Calu3 (cell line): ENCODE results near the gene FANCL. TPM values are rescaled to one million over a fixed set of nuclear protein-coding genes. Genes with fewer than 3 reads are reported as not detected.

Experiments
- BruUV-seq: library from RNA; stranded (reverse); fragments of 400-500 nt; replicated peaks from 2 replicates; lab custom pipeline; 2021; lab: Mats Ljungman, UMichigan
- CTCF ChIA-PET: fragments of 300-600 bp; sonication (Branson Sonifier 250); formaldehyde crosslinking; loops from one replicate; lab custom pipeline; 2022; ENCODE audit warnings: antibody characterized with exemption; lab: Charles Lee
- DNase-seq: peaks from one replicate; pipeline ENCODE4 v3.0.0; 2022
- H3K27ac Mint-ChIP-seq: one replicate; pipeline ENCODE4 v1.8.0; 2022; ENCODE audit warnings: mixed read lengths; ENCODE audit not compliant: unreplicated experiment
- H3K27me3 Mint-ChIP-seq: one replicate; pipeline ENCODE4 v1.8.0; 2022; ENCODE audit warnings: mixed read lengths; ENCODE audit not compliant: unreplicated experiment
- H3K36me3 Mint-ChIP-seq: one replicate; pipeline ENCODE4 v1.8.0; 2022; ENCODE audit warnings: mild to moderate bottlenecking, moderate library complexity, mixed read lengths; ENCODE audit not compliant: insufficient read depth, unreplicated experiment
- H3K4me1 Mint-ChIP-seq: one replicate; pipeline ENCODE4 v1.8.0; 2022; ENCODE audit warnings: mild to moderate bottlenecking, low read depth, mixed read lengths; ENCODE audit not compliant: unreplicated experiment
- H3K4me3 Mint-ChIP-seq: one replicate; pipeline ENCODE4 v1.8.0; 2022; ENCODE audit warnings: mild to moderate bottlenecking, low read depth, moderate library complexity, mixed read lengths; ENCODE audit not compliant: unreplicated experiment
- H3K9me3 Mint-ChIP-seq: one replicate; pipeline ENCODE4 v1.8.0; 2022; ENCODE audit warnings: low read depth, mixed read lengths; ENCODE audit not compliant: unreplicated experiment
- CTCF ChIP-seq: fragments of 200-600 bp; IDR thresholded peaks from one replicate; pipeline ENCODE4 v1.8.0; 2022; ENCODE audit warnings: antibody characterized with exemption; ENCODE audit not compliant: unreplicated experiment
- intact Hi-C: fragments of 100-400 bp; cut with micrococcal nuclease; formaldehyde crosslinking; loops from one replicate; pipeline ENCODE4 v1.10.0; 2022; ENCODE audit not compliant: unreplicated experiment
- total RNA-seq: library from RNA; stranded (reverse); gene quantifications from 2 replicates; pipeline ENCODE4 v1.2.3, GENCODE V29; 2022

Gene FANCL
- total RNA-seq, 1 experiment from 2014 or later, result 40.5 TPM

GRCh38 chr2:58203018-58203417 is 38.1 kb downstream of the FANCL start:
- Mint-ChIP-seq H3K9me3 (no peaks in the 10 kb centered on the region), H3K27ac (no peak overlapping the region), H3K27me3 (no peaks in the 10 kb centered on the region), H3K4me1 (peaks cover 13% of the 10 kb centered on the region), H3K36me3 (peaks cover 6% of the 10 kb centered on the region), H3K4me3 (no peak overlapping the region)
- no peak for DNase-seq
- BruUV-seq, result no TSS peak
- CTCF ChIA-PET, result no interaction called here
- intact Hi-C loops, result no loop called here
- TF ChIP-seq CTCF, result no peak

- BruUV-seq, result no TSS peak
- no peak overlapping the region for H3K4me3 Mint-ChIP-seq
- peaks cover 11% of the 10 kb centered on the region for H3K36me3 Mint-ChIP-seq
- no peaks in the 10 kb centered on the region for H3K27me3 Mint-ChIP-seq
- no peak overlapping the region for H3K27ac Mint-ChIP-seq
- CTCF ChIA-PET, result interaction anchor here (0.6 to 0.7 kb wide), 3 partner anchors 10 to 1811 kb away, joined by 3 to 9 read pairs (median 6); no protein-coding TSS in a partner anchor
- H3K4me1 Mint-ChIP-seq, result peaks cover 13% of the 10 kb centered on the region
- TF ChIP-seq CTCF, result no peak
- H3K9me3 Mint-ChIP-seq, result no peaks in the 10 kb centered on the region
- intact Hi-C loops, result no loop called here
- DNase-seq, result no peak
Observed at GRCh38 chr2:58202404-58202803, 38.7 kb downstream of the FANCL start.

GRCh38 chr2:58197894-58198293 is 43.2 kb downstream of the FANCL start:
- DNase-seq, result no peak
- no peaks in the 10 kb centered on the region for H3K9me3 Mint-ChIP-seq
- CTCF ChIA-PET, result no interaction called here
- no peaks in the 10 kb centered on the region for H3K27me3 Mint-ChIP-seq
- H3K4me1 Mint-ChIP-seq, result no peaks in the 10 kb centered on the region
- H3K27ac Mint-ChIP-seq, result no peak overlapping the region
- no peak overlapping the region for H3K4me3 Mint-ChIP-seq
- no TSS peak for BruUV-seq
- H3K36me3 Mint-ChIP-seq, result peaks cover 11% of the 10 kb centered on the region
- no peak for TF ChIP-seq CTCF
- intact Hi-C loops, result no loop called here

- no TSS peak for BruUV-seq
- H3K9me3 Mint-ChIP-seq, result no peaks in the 10 kb centered on the region
- TF ChIP-seq CTCF, result no peak
- peaks cover 5% of the 10 kb centered on the region for H3K36me3 Mint-ChIP-seq
- CTCF ChIA-PET, result no interaction called here
- H3K4me3 Mint-ChIP-seq, result no peak overlapping the region
- intact Hi-C loops, result no loop called here
- no peak overlapping the region for H3K27ac Mint-ChIP-seq
- DNase-seq, result no peak
- H3K27me3 Mint-ChIP-seq, result no peaks in the 10 kb centered on the region
- no peaks in the 10 kb centered on the region for H3K4me1 Mint-ChIP-seq
Observed at GRCh38 chr2:58195662-58196061, 45.5 kb downstream of the FANCL start.
